Upper lobe of left lung (tissue), 6 donors: ENCODE data around the gene ZCCHC24. TPM values are rescaled to one million over a fixed set of nuclear protein-coding genes. Genes with fewer than 3 reads are reported as not detected.
A peak's percentile ranks its signal among the peaks of the same experiment; 100 is the strongest.

ENCODE experiments used
- ATAC-seq, 2 donors: fragments of 200-7000 bp; cut with Tn5 transposase; one replicate each; pipeline ENCODE4 v1.9.1; 2022; ENCODE audit warnings: mild to moderate bottlenecking in 2 of 2, moderate library complexity in 2 of 2; ENCODE audit not compliant: low FRiP score in 2 of 2
- DNase-seq, 2 donors: peaks; one replicate each; pipeline ENCODE4 v3.0.0-alpha.2; 2019 to 2020
- H3K27ac ChIP-seq, 4 donors: fragments of 200-600 bp; sonication (generic); one replicate each; pipeline ENCODE4 v1.5.1; 2016 to 2019
- H3K27me3 ChIP-seq, 4 donors: fragments of 200-600 bp; sonication (generic); one replicate each; pipeline ENCODE4 v1.5.1; 2017 to 2019
- H3K36me3 ChIP-seq, 4 donors: fragments of 200-600 bp; sonication (generic); one replicate each; pipeline ENCODE4 v1.5.1; 2016 to 2019
- H3K4me1 ChIP-seq, 4 donors: fragments of 200-600 bp; sonication (generic); one replicate each; pipeline ENCODE4 v1.5.1; 2018 to 2019
- H3K4me3 ChIP-seq, 4 donors: fragments of 200-600 bp; sonication (generic); one replicate each; pipeline ENCODE4 v1.5.1; 2017 to 2019; ENCODE audit warnings: mild to moderate bottlenecking in 2 of 4, moderate library complexity in 1 of 4
- H3K9me3 ChIP-seq, 4 donors: fragments of 200-600 bp; sonication (generic); one replicate each; pipeline ENCODE4 v1.5.1; 2018 to 2019
- CTCF ChIP-seq, 6 experiments: fragments of 450-650 bp in 4 of 6; fragments of 200-600 bp in 2 of 6; sonication (generic) in 2 of 6; IDR thresholded peaks; one replicate each; pipeline ENCODE4 v1.5.1; 2016 to 2019; ENCODE audit warnings: antibody characterized with exemption in 6 of 6
- EP300 ChIP-seq, 4 donors: sonication (generic); formaldehyde crosslinking; IDR thresholded peaks; one replicate each; pipeline ENCODE4 v1.5.1; 2017; ENCODE audit warnings: antibody characterized with exemption in 4 of 4, control low read depth in 2 of 4
- POLR2A ChIP-seq, 4 donors: fragments of 450-650 bp; IDR thresholded peaks; one replicate each; pipeline ENCODE4 v1.5.1; 2016 to 2017; ENCODE audit warnings: antibody characterized with exemption in 4 of 4, mild to moderate bottlenecking in 2 of 4
- POLR2AphosphoS5 ChIP-seq, 2 donors: sonication (generic); formaldehyde crosslinking; IDR thresholded peaks; one replicate each; pipeline ENCODE4 v1.5.1; 2017; ENCODE audit warnings: antibody characterized with exemption in 2 of 2
- WGBS, 2 donors: methylation state at CpG; one replicate each; pipeline ENCODE4 v1.1.5; 2017 to 2018; 5-methylcytosine and 5-hydroxymethylcytosine counted together
- total RNA-seq, 6 donors: library from RNA; depleted of rRNA in 4 of 6; stranded (reverse); fragments of >200 nt in 4 of 6; gene quantifications; one replicate each; pipeline versions ENCODE4 v1.1.0 to v1.2.1, GENCODE V29; 2016 to 2021
- donor health status: DM: no; HTN: no; CAD: no; lungs with moderate emphysema.
- donor health status: DM: no; HTN: yes; CAD: no; lungs with severe emphysema.

Gene ZCCHC24
- total RNA-seq, 6 donors from 2014 or later = 12.6 to 45.7 (median 21.0) TPM

GRCh38 chr10:79475119-79475653, 29.8 kb upstream of the ZCCHC24 start:
- no peaks in the 10 kb centered on the region for H3K4me1 ChIP-seq
- H3K27ac ChIP-seq = no peak overlapping the region
- TF ChIP-seq POLR2A (IDR thresholded peaks at IDR 0.05) (no peak), EP300 (IDR thresholded peaks at IDR 0.05) (no peak), POLR2AphosphoS5 (IDR thresholded peaks at IDR 0.05) (no peak), CTCF (IDR thresholded peaks at IDR 0.05) (no peak)
- H3K4me3 ChIP-seq = no peak overlapping the region
- DNase-seq (no peak), ATAC-seq (no peak)
- no peaks in the 10 kb centered on the region for H3K36me3 ChIP-seq
- H3K27me3 ChIP-seq = no peaks in the 10 kb centered on the region
- no peaks in the 10 kb centered on the region for H3K9me3 ChIP-seq
- 84 to 94% methylated on average over 7 of the region's 7 CpGs for WGBS, 2 donors

- Histone ChIP-seq H3K36me3 (no peaks in the 10 kb centered on the region), H3K9me3 (no peaks in the 10 kb centered on the region), H3K4me3 (no peak overlapping the region), H3K27me3 (no peaks in the 10 kb centered on the region), H3K4me1 (no peaks in the 10 kb centered on the region), H3K27ac (no peak overlapping the region)
- no peak for TF ChIP-seq CTCF (IDR thresholded peaks at IDR 0.05)
- no peak for TF ChIP-seq POLR2AphosphoS5 (IDR thresholded peaks at IDR 0.05)
- TF ChIP-seq POLR2A (IDR thresholded peaks at IDR 0.05) = no peak
- no peak for TF ChIP-seq EP300 (IDR thresholded peaks at IDR 0.05)
- ATAC-seq = peak in 1 of 2 donors; percentile 28
- 80 to 88% methylated on average over 5 of the region's 5 CpGs for WGBS, 2 donors
- no peak for DNase-seq
Observed at GRCh38 chr10:79473496-79474095, 28.2 kb upstream of the ZCCHC24 start.

- WGBS, 2 donors = 52 to 68% methylated on average over 5 of the region's 5 CpGs
- no peak for DNase-seq
- H3K9me3 ChIP-seq = no peaks in the 10 kb centered on the region
- H3K4me1 ChIP-seq = peaks cover 0 to 4% (median 0%) of the 10 kb centered on the region in 4 donors
- H3K27me3 ChIP-seq = no peaks in the 10 kb centered on the region
- H3K4me3 ChIP-seq = no peak overlapping the region
- H3K36me3 ChIP-seq = no peaks in the 10 kb centered on the region
- no peak overlapping the region for H3K27ac ChIP-seq
- no peak for ATAC-seq
- TF ChIP-seq POLR2AphosphoS5 (IDR thresholded peaks at IDR 0.05) (no peak), EP300 (IDR thresholded peaks at IDR 0.05) (no peak), CTCF (IDR thresholded peaks at IDR 0.05) (no peak), POLR2A (IDR thresholded peaks at IDR 0.05) (no peak)
Observed at GRCh38 chr10:79472951-79473350, 27.5 kb upstream of the ZCCHC24 start.

GRCh38 chr10:79472449-79472848, 27.0 kb upstream of the ZCCHC24 start:
- DNase-seq (no peak), ATAC-seq (no peak)
- peaks cover 0 to 4% (median 1%) of the 10 kb centered on the region in 4 donors for H3K4me1 ChIP-seq
- no peaks in the 10 kb centered on the region for H3K27me3 ChIP-seq
- H3K9me3 ChIP-seq = no peaks in the 10 kb centered on the region
- no peak overlapping the region for H3K4me3 ChIP-seq
- TF ChIP-seq CTCF (IDR thresholded peaks at IDR 0.05) (no peak), POLR2A (IDR thresholded peaks at IDR 0.05) (no peak), POLR2AphosphoS5 (IDR thresholded peaks at IDR 0.05) (no peak), EP300 (IDR thresholded peaks at IDR 0.05) (no peak)
- WGBS, 2 donors = 92 to 94% methylated on average over 7 of the region's 7 CpGs
- H3K27ac ChIP-seq = no peak overlapping the region
- no peaks in the 10 kb centered on the region for H3K36me3 ChIP-seq

- no peak for ATAC-seq
- no peak for TF ChIP-seq POLR2A (IDR thresholded peaks at IDR 0.05)
- TF ChIP-seq EP300 (IDR thresholded peaks at IDR 0.05) = no peak
- no peak for TF ChIP-seq CTCF (IDR thresholded peaks at IDR 0.05)
- TF ChIP-seq POLR2AphosphoS5 (IDR thresholded peaks at IDR 0.05) = no peak
- DNase-seq = no peak
- Histone ChIP-seq H3K36me3 (no peaks in the 10 kb centered on the region), H3K27ac (no peak overlapping the region), H3K27me3 (no peaks in the 10 kb centered on the region), H3K9me3 (no peaks in the 10 kb centered on the region), H3K4me1 (peaks cover 0 to 9% (median 2%) of the 10 kb centered on the region in 4 donors), H3K4me3 (no peak overlapping the region)
- 96 to 97% methylated on average over 4 of the region's 4 CpGs for WGBS, 2 donors
Observed at GRCh38 chr10:79471776-79472175, 26.4 kb upstream of the ZCCHC24 start.
